ENCODE data around the gene CFAP58. TPM values are rescaled to one million over a fixed set of nuclear protein-coding genes. Genes with fewer than 3 reads are reported as not detected.

CFAP58 gene
- total RNA-seq, 5 donors from 2014 or later (not counting 1 experiment from before 2014, with no cell fraction given) = not detected

DNA sequence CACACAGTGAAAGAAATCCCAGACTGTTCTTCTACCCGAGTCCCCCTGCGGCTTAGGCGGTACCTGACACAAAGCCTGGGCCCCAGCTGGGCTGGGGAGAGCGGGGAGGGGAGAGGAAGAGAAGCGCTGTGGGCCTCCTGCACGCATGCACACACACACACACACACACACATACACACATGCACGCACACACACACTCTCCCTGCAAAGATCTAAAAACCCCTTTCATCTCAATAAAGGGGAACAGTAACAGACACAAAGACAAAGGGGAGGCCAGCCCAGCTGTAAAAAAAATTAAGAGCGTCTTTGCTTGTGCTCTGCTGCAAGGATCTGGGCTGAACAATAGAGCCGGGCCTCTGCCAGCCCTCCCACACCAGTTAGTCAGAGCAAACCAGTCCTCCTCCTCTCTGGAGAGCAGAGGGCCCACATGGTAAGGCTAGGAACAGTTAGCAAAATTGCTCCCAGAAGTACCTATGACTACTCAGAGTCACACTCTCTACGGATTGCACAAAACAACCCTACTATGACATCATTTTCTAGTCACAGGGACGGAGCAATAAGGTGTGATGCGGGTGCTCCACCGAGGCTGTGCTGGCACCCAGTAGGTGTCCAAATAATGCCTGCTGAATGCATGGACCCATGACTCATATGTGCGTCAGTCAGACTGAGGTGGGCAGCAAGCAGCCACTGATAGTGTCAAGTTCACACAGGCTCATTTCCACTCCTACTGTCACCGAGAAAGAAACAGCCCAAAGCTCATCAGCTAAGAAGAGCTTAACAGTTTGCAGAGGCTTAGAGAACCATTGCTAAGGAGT, 24.5 kb upstream of the CFAP58 start:
- peak; percentile 69 to 79 (median 76) for ATAC-seq (replicated peaks in 1 of 4)
- H3K4me3 ChIP-seq (ENCODE audit: control insufficient read depth in 1 of 2, extremely low read depth in 1 of 2, low read length in 1 of 2) = peak overlapping the region; percentile 41 to 71
- POLR2A ChIA-PET = interaction anchor here in 1 of 2 donors (0.7 to 1.7 kb wide), 5 partner anchors 9 to 59 kb away, joined by 3 to 21 read pairs (median 3); partner anchors contain the start of gene ITPRIP

DNA sequence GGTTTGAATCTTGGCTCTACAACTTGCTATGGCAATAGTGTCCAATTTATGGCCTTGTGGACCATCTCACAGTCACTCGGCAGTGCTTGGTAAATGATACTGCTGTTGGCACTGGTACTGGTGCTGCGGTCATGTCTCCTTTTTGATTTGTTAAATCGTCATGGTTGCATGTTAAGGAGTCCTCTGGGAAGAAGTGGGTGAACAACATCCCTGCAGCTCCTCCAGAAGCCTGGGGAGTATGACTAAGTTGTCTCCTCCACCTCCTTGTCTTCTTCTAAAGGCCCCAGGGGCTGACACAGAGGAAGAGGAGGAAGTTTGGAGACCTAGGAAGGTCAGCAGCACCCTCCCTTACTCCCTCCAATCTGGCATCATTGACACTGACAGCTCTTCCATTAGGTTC, 23.9 kb upstream of the CFAP58 start:
- Histone ChIP-seq H3K27ac (ENCODE audit: low read length) (peak overlapping the region; percentile 87), H3K4me3 (ENCODE audit: control insufficient read depth in 1 of 2, extremely low read depth in 1 of 2, low read length in 1 of 2) (peak overlapping the region; percentile 25 to 41), H3K4me1 (ENCODE audit: control insufficient read depth in 1 of 2, extremely low read depth in 1 of 2, insufficient read depth in 2 of 2, low read length in 2 of 2) (peaks cover 86 to 97% of the 10 kb centered on the region in 2 experiments), H3K27me3 (replicated peaks in 1 of 2; ENCODE audit: control insufficient read depth in 2 of 2, extremely low read depth in 1 of 2, insufficient read depth in 2 of 2, low read length in 1 of 2) (no peaks in the 10 kb centered on the region), H3K36me3 (ENCODE audit: control insufficient read depth in 2 of 2, extremely low read depth in 1 of 2, insufficient read depth in 1 of 2, low read length in 1 of 2) (peaks cover 13 to 26% of the 10 kb centered on the region in 2 donors), H3K9me3 (no peaks in the 10 kb centered on the region)
- peaks cover 19% of the 10 kb centered on the region for H3K36me3 Mint-ChIP-seq
- ChIA-PET CTCF (interaction anchor here (0.6 to 3.5 kb wide), 6 partner anchors 9 to 1934 kb away, joined by 4 to 15 read pairs (median 7); partner anchors contain the start of genes ITPRIP (in 1 of the 2) and NFKB2 (in 1 of the 2)), POLR2A (interaction anchor here in 1 of 2 donors (0.7 to 1.7 kb wide), 5 partner anchors 9 to 58 kb away, joined by 3 to 21 read pairs (median 3); partner anchors contain the start of gene ITPRIP)
- H3K9me3 Mint-ChIP-seq = no peaks in the 10 kb centered on the region
- H3K27ac Mint-ChIP-seq = peak overlapping the region; percentile 92 to 98
- WGBS (ENCODE audit: insufficient coverage) = no CpG with 5 or more reads among the region's 3 CpGs
- H3K4me3 Mint-ChIP-seq = peak overlapping the region in 2 of 3 donors; percentile 70 to 85
- no peaks in the 10 kb centered on the region for H3K27me3 Mint-ChIP-seq
- ATAC-seq (replicated peaks in 1 of 4) (peak in 1 of 4 experiments; percentile 0), DNase-seq (no peak)
- H3K4me1 Mint-ChIP-seq = peaks cover 99 to 100% (median 100%) of the 10 kb centered on the region in 3 donors

More for the DNA sequence above, 24.5 kb upstream of the CFAP58 start:
- H3K27me3 ChIP-seq (replicated peaks in 1 of 2; ENCODE audit: control insufficient read depth in 2 of 2, extremely low read depth in 1 of 2, insufficient read depth in 2 of 2, low read length in 1 of 2) = no peaks in the 10 kb centered on the region
- H3K27ac ChIP-seq (ENCODE audit: low read length) = peak overlapping the region; percentile 87
- H3K9me3 ChIP-seq = no peaks in the 10 kb centered on the region
- H3K27me3 Mint-ChIP-seq = no peaks in the 10 kb centered on the region
- peak overlapping the region; percentile 92 to 98 for H3K27ac Mint-ChIP-seq
- peak overlapping the region; percentile 70 to 85 (median 72) for H3K4me3 Mint-ChIP-seq
- H3K9me3 Mint-ChIP-seq = no peaks in the 10 kb centered on the region
- peaks cover 86 to 97% of the 10 kb centered on the region in 2 experiments for H3K4me1 ChIP-seq (ENCODE audit: control insufficient read depth in 1 of 2, extremely low read depth in 1 of 2, insufficient read depth in 2 of 2, low read length in 2 of 2)
- peaks cover 13 to 23% of the 10 kb centered on the region in 2 donors for H3K36me3 ChIP-seq (ENCODE audit: control insufficient read depth in 2 of 2, extremely low read depth in 1 of 2, insufficient read depth in 1 of 2, low read length in 1 of 2)
- DNase-seq = peak; percentile 53 to 87 (median 72)
- WGBS (ENCODE audit: insufficient coverage) = 8% methylated on average over 4 of the region's 15 CpGs
- peaks cover 99 to 100% (median 100%) of the 10 kb centered on the region in 3 donors for H3K4me1 Mint-ChIP-seq
- H3K36me3 Mint-ChIP-seq = peaks cover 19% of the 10 kb centered on the region
- CTCF ChIA-PET = interaction anchor here in 1 of 2 donors (0.6 to 3.5 kb wide), 6 partner anchors 9 to 1933 kb away, joined by 3 to 15 read pairs (median 6); partner anchors contain the start of genes CFAP58, ITPRIP and NFKB2

DNA sequence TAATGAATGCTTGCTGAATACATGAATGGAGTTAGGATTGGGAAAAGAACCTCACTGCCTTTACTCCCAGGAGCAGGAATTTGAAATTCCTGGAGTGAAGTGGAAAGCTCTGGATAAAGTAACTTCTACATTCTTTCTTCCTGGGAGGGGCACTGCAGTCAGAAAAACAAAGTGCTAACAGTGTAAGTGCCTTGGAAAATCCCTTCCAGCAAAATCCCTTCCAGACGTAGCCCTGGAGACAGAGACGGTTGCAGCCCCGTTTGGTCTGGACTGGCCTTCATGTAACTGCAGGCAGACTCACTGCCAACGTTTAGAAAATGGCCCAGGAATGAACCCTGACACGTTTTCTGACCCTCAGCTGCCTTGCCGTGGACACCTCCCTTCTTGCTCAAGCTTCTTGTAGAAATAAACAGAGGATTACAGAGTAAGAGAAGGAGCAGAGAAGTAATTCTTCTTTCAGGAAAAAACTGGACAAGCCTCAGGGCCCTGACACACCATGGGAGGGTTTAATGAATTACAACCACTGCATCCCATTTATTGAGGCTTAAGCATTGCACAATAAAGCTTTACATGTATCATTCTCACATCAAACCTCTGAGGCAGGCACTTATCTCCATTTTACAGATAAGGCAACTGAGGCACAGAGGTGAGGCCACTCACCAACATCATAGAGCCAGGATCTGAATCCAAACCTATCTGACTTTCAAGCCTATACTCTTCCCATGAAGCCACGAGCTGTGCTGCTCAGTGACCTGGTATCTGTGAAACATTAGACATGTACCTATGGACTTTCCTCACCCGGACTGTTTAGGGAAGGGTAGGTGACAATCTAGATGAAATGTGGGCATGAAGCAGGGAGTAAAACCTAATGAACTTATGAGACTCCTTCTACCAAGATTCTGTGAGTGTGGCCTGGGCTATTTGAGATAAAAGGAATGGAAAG, 23.2 kb upstream of the CFAP58 start:
- DNase-seq = no peak
- POLR2A ChIA-PET = interaction anchor here in 1 of 2 donors (1.7 kb wide), 1 partner anchor 8 kb away, joined by 21 read pairs; the partner anchor contains the start of gene ITPRIP
- no peaks in the 10 kb centered on the region for H3K27me3 Mint-ChIP-seq
- Histone ChIP-seq H3K27ac (ENCODE audit: low read length) (peak overlapping the region; percentile 87), H3K4me1 (ENCODE audit: control insufficient read depth in 1 of 2, extremely low read depth in 1 of 2, insufficient read depth in 2 of 2, low read length in 2 of 2) (peaks cover 87 to 97% of the 10 kb centered on the region in 2 experiments), H3K4me3 (ENCODE audit: control insufficient read depth in 1 of 2, extremely low read depth in 1 of 2, low read length in 1 of 2) (no peak overlapping the region), H3K36me3 (ENCODE audit: control insufficient read depth in 2 of 2, extremely low read depth in 1 of 2, insufficient read depth in 1 of 2, low read length in 1 of 2) (peaks cover 13 to 24% of the 10 kb centered on the region in 2 donors), H3K9me3 (no peaks in the 10 kb centered on the region), H3K27me3 (replicated peaks in 1 of 2; ENCODE audit: control insufficient read depth in 2 of 2, extremely low read depth in 1 of 2, insufficient read depth in 2 of 2, low read length in 1 of 2) (no peaks in the 10 kb centered on the region)
- CTCF ChIA-PET = interaction anchor here (0.6 to 3.5 kb wide), 4 partner anchors 8 to 1935 kb away, joined by 4 to 15 read pairs (median 7); partner anchors contain the start of genes ITPRIP (in 1 of the 2) and NFKB2 (in 1 of the 2)
- ATAC-seq (replicated peaks in 1 of 4) = no peak
- peaks cover 15% of the 10 kb centered on the region for H3K36me3 Mint-ChIP-seq
- WGBS (ENCODE audit: insufficient coverage) = 94% methylated on average over 3 of the region's 8 CpGs
- no peaks in the 10 kb centered on the region for H3K9me3 Mint-ChIP-seq
- peak overlapping the region in 1 of 3 donors; percentile 85 for H3K4me3 Mint-ChIP-seq
- peaks cover 99 to 100% (median 100%) of the 10 kb centered on the region in 3 donors for H3K4me1 Mint-ChIP-seq
- peak overlapping the region; percentile 92 to 98 for H3K27ac Mint-ChIP-seq

DNA sequence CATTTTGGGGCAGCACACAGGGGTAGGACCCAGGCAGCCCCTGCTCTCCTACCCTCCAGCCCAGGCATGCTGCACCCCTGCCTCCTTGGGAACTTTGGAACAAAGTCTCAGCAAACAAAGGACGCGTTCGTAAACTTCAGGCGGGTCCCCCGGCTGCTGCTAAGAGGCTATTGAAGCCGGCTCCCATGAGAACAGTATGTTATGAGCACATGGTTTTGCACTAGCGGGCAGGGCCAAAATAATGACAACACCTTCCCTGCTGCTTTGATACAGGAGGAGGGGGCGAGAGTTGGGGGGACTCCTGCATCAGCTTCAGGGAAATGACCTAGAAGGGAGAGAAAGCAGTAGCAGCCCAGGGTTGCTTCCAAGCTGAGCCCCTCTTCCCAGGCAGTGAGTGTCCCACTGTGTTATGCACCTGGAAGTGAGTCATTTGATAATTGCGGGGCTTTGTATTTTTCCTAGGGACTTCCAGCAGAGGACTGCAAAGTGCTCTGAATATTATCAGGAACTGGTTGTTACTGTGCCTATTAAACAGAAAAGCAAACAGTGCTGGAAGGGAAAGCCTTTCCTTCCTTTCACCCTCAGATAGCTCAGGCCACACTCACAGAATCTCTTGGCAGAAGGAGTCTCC, 22.3 kb upstream of the CFAP58 start:
- POLR2A ChIA-PET = interaction anchor here in 1 of 2 donors (1.2 kb wide), 1 partner anchor 10 kb away, joined by 3 read pairs; no protein-coding TSS in a partner anchor
- Mint-ChIP-seq H3K9me3 (no peaks in the 10 kb centered on the region), H3K4me1 (peaks cover 99 to 100% (median 99%) of the 10 kb centered on the region in 3 donors), H3K27ac (peak overlapping the region; percentile 92 to 98), H3K4me3 (peak overlapping the region in 1 of 3 donors; percentile 85), H3K27me3 (no peaks in the 10 kb centered on the region), H3K36me3 (peaks cover 14% of the 10 kb centered on the region)
- Histone ChIP-seq H3K27ac (ENCODE audit: low read length) (peak overlapping the region; percentile 87), H3K36me3 (ENCODE audit: control insufficient read depth in 2 of 2, extremely low read depth in 1 of 2, insufficient read depth in 1 of 2, low read length in 1 of 2) (peaks cover 6 to 18% of the 10 kb centered on the region in 2 donors), H3K9me3 (no peaks in the 10 kb centered on the region), H3K27me3 (replicated peaks in 1 of 2; ENCODE audit: control insufficient read depth in 2 of 2, extremely low read depth in 1 of 2, insufficient read depth in 2 of 2, low read length in 1 of 2) (no peaks in the 10 kb centered on the region), H3K4me3 (ENCODE audit: control insufficient read depth in 1 of 2, extremely low read depth in 1 of 2, low read length in 1 of 2) (no peak overlapping the region), H3K4me1 (ENCODE audit: control insufficient read depth in 1 of 2, extremely low read depth in 1 of 2, insufficient read depth in 2 of 2, low read length in 2 of 2) (peaks cover 86 to 97% of the 10 kb centered on the region in 2 experiments)
- WGBS (ENCODE audit: insufficient coverage) = 78% methylated on average over 8 of the region's 9 CpGs
- DNase-seq = no peak
- CTCF ChIA-PET = no interaction called here
- ATAC-seq (replicated peaks in 1 of 4) = no peak

DNA sequence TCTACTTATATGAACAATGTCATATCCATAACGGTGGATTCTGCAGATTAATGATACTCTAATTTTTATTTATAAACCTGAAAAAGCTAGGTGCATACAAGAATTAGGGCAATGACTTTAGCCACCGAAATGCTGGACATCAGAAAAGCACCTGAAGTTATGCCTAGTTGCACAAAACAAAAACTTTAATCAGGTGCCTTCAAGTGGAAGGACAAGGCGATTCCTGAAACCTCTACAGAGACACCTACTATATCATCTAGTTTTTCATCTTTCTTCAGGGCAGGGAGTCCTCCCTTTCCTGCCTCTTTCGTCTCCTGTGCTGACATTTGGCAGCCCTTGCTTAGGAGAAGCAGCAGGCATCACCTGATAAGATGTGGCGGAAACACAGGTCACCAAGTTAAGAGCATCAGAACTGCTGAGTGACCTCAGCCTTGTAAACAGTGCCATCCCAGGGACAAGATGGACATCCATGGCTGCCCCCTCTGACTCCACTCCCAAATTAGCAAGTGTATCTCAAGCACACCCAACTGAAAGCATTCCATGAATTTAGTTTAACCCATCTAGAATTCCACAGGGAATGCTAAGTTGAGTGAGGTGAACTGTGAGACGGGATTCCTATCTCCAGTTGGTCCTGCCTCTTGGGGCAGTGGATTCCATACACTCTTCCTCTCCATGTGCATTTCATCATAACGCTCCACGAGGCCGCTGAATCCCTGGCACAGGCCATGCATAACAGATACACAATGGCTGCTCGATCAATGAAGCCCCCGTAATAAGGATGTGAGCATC, 21.2 kb upstream of the CFAP58 start:
- H3K27ac ChIP-seq (ENCODE audit: low read length) = peak overlapping the region; percentile 95
- ChIA-PET CTCF (no interaction called here), POLR2A (interaction anchor here in 1 of 2 donors (1.2 kb wide), 1 partner anchor 9 kb away, joined by 3 read pairs; no protein-coding TSS in a partner anchor)
- H3K4me3 Mint-ChIP-seq = peak overlapping the region; percentile 9 to 90 (median 49)
- peak overlapping the region in 1 of 2 donors; percentile 41 for H3K4me3 ChIP-seq (ENCODE audit: control insufficient read depth in 1 of 2, extremely low read depth in 1 of 2, low read length in 1 of 2)
- DNase-seq (no peak), ATAC-seq (replicated peaks in 1 of 4) (no peak)
- H3K27me3 ChIP-seq (replicated peaks in 1 of 2; ENCODE audit: control insufficient read depth in 2 of 2, extremely low read depth in 1 of 2, insufficient read depth in 2 of 2, low read length in 1 of 2) = no peaks in the 10 kb centered on the region
- H3K27ac Mint-ChIP-seq = peak overlapping the region; percentile 87 to 89
- no peaks in the 10 kb centered on the region for H3K9me3 ChIP-seq
- peaks cover 6 to 18% of the 10 kb centered on the region in 2 donors for H3K36me3 ChIP-seq (ENCODE audit: control insufficient read depth in 2 of 2, extremely low read depth in 1 of 2, insufficient read depth in 1 of 2, low read length in 1 of 2)
- peaks cover 14% of the 10 kb centered on the region for H3K36me3 Mint-ChIP-seq
- no peaks in the 10 kb centered on the region for H3K9me3 Mint-ChIP-seq
- peaks cover 90 to 96% (median 95%) of the 10 kb centered on the region in 3 donors for H3K4me1 Mint-ChIP-seq
- no peaks in the 10 kb centered on the region for H3K27me3 Mint-ChIP-seq
- peaks cover 76 to 93% of the 10 kb centered on the region in 2 experiments for H3K4me1 ChIP-seq (ENCODE audit: control insufficient read depth in 1 of 2, extremely low read depth in 1 of 2, insufficient read depth in 2 of 2, low read length in 2 of 2)
- 84% methylated on average over 4 of the region's 11 CpGs for WGBS (ENCODE audit: insufficient coverage)

Measured in T-cell (primary cell).